Calu3 (cell line): Measurements from ENCODE around the gene PRKAG2. TPM values are rescaled to one million over a fixed set of nuclear protein-coding genes. Genes with fewer than 3 reads are reported as not detected.

Experiments used
- BruUV-seq: library from RNA; stranded (reverse); fragments of 400-500 nt; replicated peaks from 2 replicates; lab custom pipeline; 2021; lab: Mats Ljungman, UMichigan
- CTCF ChIA-PET: fragments of 300-600 bp; sonication (Branson Sonifier 250); formaldehyde crosslinking; loops from one replicate; lab custom pipeline; 2022; ENCODE audit warnings: antibody characterized with exemption; lab: Charles Lee
- DNase-seq: peaks from one replicate; pipeline ENCODE4 v3.0.0; 2022
- H3K27ac Mint-ChIP-seq: one replicate; pipeline ENCODE4 v1.8.0; 2022; ENCODE audit warnings: mixed read lengths; ENCODE audit not compliant: unreplicated experiment
- H3K27me3 Mint-ChIP-seq: one replicate; pipeline ENCODE4 v1.8.0; 2022; ENCODE audit warnings: mixed read lengths; ENCODE audit not compliant: unreplicated experiment
- H3K36me3 Mint-ChIP-seq: one replicate; pipeline ENCODE4 v1.8.0; 2022; ENCODE audit warnings: mild to moderate bottlenecking, moderate library complexity, mixed read lengths; ENCODE audit not compliant: insufficient read depth, unreplicated experiment
- H3K4me1 Mint-ChIP-seq: one replicate; pipeline ENCODE4 v1.8.0; 2022; ENCODE audit warnings: mild to moderate bottlenecking, low read depth, mixed read lengths; ENCODE audit not compliant: unreplicated experiment
- H3K4me3 Mint-ChIP-seq: one replicate; pipeline ENCODE4 v1.8.0; 2022; ENCODE audit warnings: mild to moderate bottlenecking, low read depth, moderate library complexity, mixed read lengths; ENCODE audit not compliant: unreplicated experiment
- H3K9me3 Mint-ChIP-seq: one replicate; pipeline ENCODE4 v1.8.0; 2022; ENCODE audit warnings: low read depth, mixed read lengths; ENCODE audit not compliant: unreplicated experiment
- intact Hi-C: fragments of 100-400 bp; cut with micrococcal nuclease; formaldehyde crosslinking; loops from one replicate; pipeline ENCODE4 v1.10.0; 2022; ENCODE audit not compliant: unreplicated experiment
- total RNA-seq: library from RNA; stranded (reverse); gene quantifications from 2 replicates; pipeline ENCODE4 v1.2.3, GENCODE V29; 2022
- TF ChIP-seq, protein P1 (sequence below): fragments of 200-600 bp; IDR thresholded peaks from one replicate; pipeline ENCODE4 v1.8.0; 2022; ENCODE audit warnings: antibody characterized with exemption; ENCODE audit not compliant: unreplicated experiment

The PRKAG2 gene
- total RNA-seq, 1 experiment from 2014 or later = 22.4 TPM

DNA sequence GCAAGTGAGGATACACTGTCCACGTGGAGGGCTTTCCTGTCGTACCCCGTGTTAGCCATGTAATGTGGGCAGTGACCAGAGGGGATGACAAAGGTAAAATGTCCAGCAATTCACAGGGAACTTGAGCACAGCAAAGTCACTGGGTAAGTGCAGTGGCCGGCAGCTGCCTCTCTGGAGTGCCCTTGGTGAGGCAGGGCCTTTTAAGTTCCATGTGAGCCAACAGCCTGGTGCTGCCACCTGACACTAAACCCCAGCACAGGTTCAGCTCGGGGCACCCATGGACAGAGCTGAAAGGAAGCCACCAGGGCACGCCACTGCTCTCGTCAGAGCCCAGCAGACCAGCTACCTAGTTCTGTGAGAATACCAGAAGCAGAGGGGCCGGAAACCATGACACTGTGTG, 168.3 kb downstream of the PRKAG2 start:
- no peaks in the 10 kb centered on the region for H3K27me3 Mint-ChIP-seq
- no TSS peak for BruUV-seq
- TF ChIP-seq, protein P1, sequence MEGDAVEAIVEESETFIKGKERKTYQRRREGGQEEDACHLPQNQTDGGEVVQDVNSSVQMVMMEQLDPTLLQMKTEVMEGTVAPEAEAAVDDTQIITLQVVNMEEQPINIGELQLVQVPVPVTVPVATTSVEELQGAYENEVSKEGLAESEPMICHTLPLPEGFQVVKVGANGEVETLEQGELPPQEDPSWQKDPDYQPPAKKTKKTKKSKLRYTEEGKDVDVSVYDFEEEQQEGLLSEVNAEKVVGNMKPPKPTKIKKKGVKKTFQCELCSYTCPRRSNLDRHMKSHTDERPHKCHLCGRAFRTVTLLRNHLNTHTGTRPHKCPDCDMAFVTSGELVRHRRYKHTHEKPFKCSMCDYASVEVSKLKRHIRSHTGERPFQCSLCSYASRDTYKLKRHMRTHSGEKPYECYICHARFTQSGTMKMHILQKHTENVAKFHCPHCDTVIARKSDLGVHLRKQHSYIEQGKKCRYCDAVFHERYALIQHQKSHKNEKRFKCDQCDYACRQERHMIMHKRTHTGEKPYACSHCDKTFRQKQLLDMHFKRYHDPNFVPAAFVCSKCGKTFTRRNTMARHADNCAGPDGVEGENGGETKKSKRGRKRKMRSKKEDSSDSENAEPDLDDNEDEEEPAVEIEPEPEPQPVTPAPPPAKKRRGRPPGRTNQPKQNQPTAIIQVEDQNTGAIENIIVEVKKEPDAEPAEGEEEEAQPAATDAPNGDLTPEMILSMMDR = no peak
- DNase-seq = no peak
- intact Hi-C loops = loop anchor here (5.0 kb wide), 1 partner anchor 136 kb away; no protein-coding TSS in a partner anchor
- peaks cover 5% of the 10 kb centered on the region for H3K36me3 Mint-ChIP-seq
- H3K4me3 Mint-ChIP-seq = no peak overlapping the region
- peaks cover 28% of the 10 kb centered on the region for H3K4me1 Mint-ChIP-seq
- no peaks in the 10 kb centered on the region for H3K9me3 Mint-ChIP-seq
- no peak overlapping the region for H3K27ac Mint-ChIP-seq
- CTCF ChIA-PET = no interaction called here

- no TSS peak for BruUV-seq
- Mint-ChIP-seq H3K27me3 (no peaks in the 10 kb centered on the region), H3K36me3 (peaks cover 5% of the 10 kb centered on the region), H3K27ac (no peak overlapping the region), H3K4me1 (peaks cover 27% of the 10 kb centered on the region), H3K9me3 (no peaks in the 10 kb centered on the region), H3K4me3 (no peak overlapping the region)
- DNase-seq = no peak
- CTCF ChIA-PET = interaction anchor here (0.6 kb wide), 1 partner anchor 42 kb away, joined by 3 read pairs; no protein-coding TSS in a partner anchor
- intact Hi-C loops = loop anchor here (5.0 kb wide), 1 partner anchor 135 kb away; no protein-coding TSS in a partner anchor
- TF ChIP-seq, protein P1 = no peak
Observed at GRCh38 chr7:151707757-151708156, 169.2 kb downstream of the PRKAG2 start.

DNA sequence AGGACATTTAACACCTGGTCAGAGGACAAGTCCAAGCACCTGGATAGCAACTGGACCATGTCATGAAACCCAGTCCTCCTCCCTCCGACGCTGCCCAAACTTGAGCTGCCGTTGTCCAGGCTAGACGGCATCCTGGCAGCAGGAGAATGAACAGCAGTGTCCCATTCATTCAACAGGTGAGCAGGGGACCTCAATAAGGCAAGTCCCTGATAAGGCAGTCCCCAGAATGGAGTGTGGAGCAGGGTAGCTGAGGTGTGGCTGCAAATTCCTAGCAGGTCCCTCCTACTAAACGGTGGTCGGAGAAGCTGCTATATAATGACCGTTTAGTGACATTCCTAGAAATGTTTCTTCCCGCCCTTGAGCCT, 169.8 kb downstream of the PRKAG2 start:
- Mint-ChIP-seq H3K27me3 (no peaks in the 10 kb centered on the region), H3K36me3 (peaks cover 3% of the 10 kb centered on the region), H3K4me3 (no peak overlapping the region), H3K9me3 (no peaks in the 10 kb centered on the region), H3K4me1 (peaks cover 21% of the 10 kb centered on the region), H3K27ac (no peak overlapping the region)
- intact Hi-C loops = loop anchor here (5.0 kb wide), 1 partner anchor 135 kb away; no protein-coding TSS in a partner anchor
- DNase-seq = no peak
- BruUV-seq = no TSS peak
- CTCF ChIA-PET = interaction anchor here (0.6 kb wide), 1 partner anchor 144 kb away, joined by 4 read pairs; no protein-coding TSS in a partner anchor
- TF ChIP-seq, protein P1 = no peak

DNA sequence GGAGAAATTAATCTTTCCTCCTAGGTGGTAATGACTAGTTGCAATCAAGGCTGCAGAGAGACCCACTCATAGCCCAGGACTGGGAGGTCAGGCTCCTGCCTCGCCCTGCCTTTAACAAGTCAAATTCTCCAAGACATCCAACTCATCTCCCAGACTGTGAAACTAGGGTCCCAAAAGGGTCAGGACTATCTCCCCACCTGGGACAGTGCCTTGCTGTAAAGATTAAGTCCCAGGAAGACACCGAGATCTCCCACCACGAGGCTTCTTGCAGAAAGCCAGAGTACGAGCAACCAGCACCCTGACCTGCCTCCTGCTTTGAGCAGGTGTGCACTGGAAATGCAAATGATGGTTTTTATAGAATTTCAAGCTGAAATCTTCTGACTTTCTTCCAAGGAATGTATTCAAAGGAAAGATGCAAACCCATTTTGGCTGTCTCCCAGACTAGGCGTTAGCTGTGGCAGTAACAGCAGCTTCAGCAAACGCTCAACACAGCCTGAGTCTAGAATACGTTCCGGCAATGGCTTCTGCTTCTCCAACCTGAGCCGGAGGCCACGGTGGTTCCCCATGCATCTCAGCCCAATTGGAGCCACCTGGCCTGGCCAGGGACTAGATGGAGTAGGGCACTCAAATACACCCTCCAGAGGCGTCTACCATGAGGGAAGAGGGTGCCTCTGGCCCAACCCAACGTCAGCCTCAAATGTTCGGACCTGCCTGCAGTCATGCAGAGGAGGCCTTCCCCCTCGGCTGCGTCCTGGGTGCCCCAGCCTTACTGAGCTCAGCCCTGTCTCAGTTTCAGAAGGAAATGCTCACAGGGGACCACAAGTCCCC, 170.4 kb downstream of the PRKAG2 start:
- CTCF ChIA-PET = interaction anchor here (0.6 to 1.0 kb wide), 3 partner anchors 74 to 170 kb away, joined by 3 to 4 read pairs (median 3); no protein-coding TSS in a partner anchor
- BruUV-seq = no TSS peak
- DNase-seq = no peak
- Mint-ChIP-seq H3K4me3 (no peak overlapping the region), H3K4me1 (peaks cover 17% of the 10 kb centered on the region), H3K27me3 (no peaks in the 10 kb centered on the region), H3K9me3 (no peaks in the 10 kb centered on the region), H3K27ac (no peak overlapping the region), H3K36me3 (no peaks in the 10 kb centered on the region)
- intact Hi-C loops = loop anchor here (5.0 kb wide), 1 partner anchor 134 kb away; no protein-coding TSS in a partner anchor
- TF ChIP-seq, protein P1 = no peak
